A204.1 (cell line): ENCODE results near the gene DAGLB.
"Not testable (repeated sequence)": the region's sequence is repeated elsewhere in the genome, so short reads cannot be mapped to it uniquely, and the experiment has no call there.

Source experiments
- FAIRE-seq: peaks from 2 replicates; lab custom pipeline; 2012; peaks lifted over from hg19 to GRCh38; lab: Jason Lieb, UNC

Gene DAGLB

GRCh38 chr7:6447581-6448199, at the start of gene DAGLB:
Gene DAGLB (minus strand): TSS chr7:6447954. CDS start chr7:6447842, 112 bp downstream.
- no peak for FAIRE-seq

GRCh38 chr7:6497637-6497905, 49.8 kb upstream of the DAGLB start:
- FAIRE-seq: no peak

- FAIRE-seq: no peak
Measured at GRCh38 chr7:6496842-6497636, 49.3 kb upstream of the DAGLB start.

- FAIRE-seq: no peak
Measured at GRCh38 chr7:6495597-6496262, 48.0 kb upstream of the DAGLB start.

- FAIRE-seq: no peak
Measured at GRCh38 chr7:6494365-6494764, 46.6 kb upstream of the DAGLB start.

- FAIRE-seq: no peak
Measured at GRCh38 chr7:6491194-6491593, 43.4 kb upstream of the DAGLB start.

GRCh38 chr7:6489612-6490011, 41.9 kb upstream of the DAGLB start:
- FAIRE-seq: no peak

GRCh38 chr7:6487184-6487545, 39.4 kb upstream of the DAGLB start:
- no peak for FAIRE-seq

GRCh38 chr7:6486438-6487183, 38.9 kb upstream of the DAGLB start:
- no peak for FAIRE-seq

GRCh38 chr7:6482743-6483119, 35.0 kb upstream of the DAGLB start:
- FAIRE-seq: no peak

GRCh38 chr7:6482307-6482706, 34.6 kb upstream of the DAGLB start:
- no peak for FAIRE-seq

GRCh38 chr7:6481445-6481844, 33.7 kb upstream of the DAGLB start:
- FAIRE-seq: no peak

GRCh38 chr7:6480323-6480660, 32.5 kb upstream of the DAGLB start:
- no peak for FAIRE-seq

GRCh38 chr7:6479067-6479466, 31.3 kb upstream of the DAGLB start:
- no peak for FAIRE-seq

GRCh38 chr7:6478186-6478585, 30.4 kb upstream of the DAGLB start:
- no peak for FAIRE-seq

GRCh38 chr7:6477318-6477660, 29.5 kb upstream of the DAGLB start:
- FAIRE-seq: no peak

GRCh38 chr7:6476596-6477317, 29.0 kb upstream of the DAGLB start:
- no peak for FAIRE-seq

- no peak for FAIRE-seq
Measured at GRCh38 chr7:6475433-6476186, 27.9 kb upstream of the DAGLB start.

GRCh38 chr7:6465862-6466261, 18.1 kb upstream of the DAGLB start:
- no peak for FAIRE-seq

- not testable (repeated sequence) for FAIRE-seq
Measured at GRCh38 chr7:6463609-6464008, 15.9 kb upstream of the DAGLB start.

- FAIRE-seq: no peak
Measured at GRCh38 chr7:6461946-6462550, 14.3 kb upstream of the DAGLB start.
